Measurements from ENCODE around the gene IGF2R.

GRCh38 chr6:160082627-160083026 lies 113.7 kb downstream of the IGF2R start:
- no peak for TF ChIP-seq CTCF (conservative IDR thresholded peaks at IDR 0.05; ENCODE audit: low read length)
- TF ChIP-seq EZH2phosphoT487 (IDR thresholded peaks at IDR 0.05; ENCODE audit: borderline replicate concordance, low read depth, low read length): no peak
